Dermis lymphatic vessel endothelial cell (primary cell): Measurements from ENCODE around the gene SH3GL2. TPM values are rescaled to one million over a fixed set of nuclear protein-coding genes. Genes with fewer than 3 reads are reported as not detected.

Source experiments
- total RNA-seq: library from RNA; depleted of rRNA; stranded (reverse); fragments of >200 nt; gene quantifications from 2 replicates; pipeline ENCODE4 v1.2.1, GENCODE V29; 2014

SH3GL2 gene
- total RNA-seq, result 0.09 TPM in 1 of 2 replicates, not detected in the other

DNA sequence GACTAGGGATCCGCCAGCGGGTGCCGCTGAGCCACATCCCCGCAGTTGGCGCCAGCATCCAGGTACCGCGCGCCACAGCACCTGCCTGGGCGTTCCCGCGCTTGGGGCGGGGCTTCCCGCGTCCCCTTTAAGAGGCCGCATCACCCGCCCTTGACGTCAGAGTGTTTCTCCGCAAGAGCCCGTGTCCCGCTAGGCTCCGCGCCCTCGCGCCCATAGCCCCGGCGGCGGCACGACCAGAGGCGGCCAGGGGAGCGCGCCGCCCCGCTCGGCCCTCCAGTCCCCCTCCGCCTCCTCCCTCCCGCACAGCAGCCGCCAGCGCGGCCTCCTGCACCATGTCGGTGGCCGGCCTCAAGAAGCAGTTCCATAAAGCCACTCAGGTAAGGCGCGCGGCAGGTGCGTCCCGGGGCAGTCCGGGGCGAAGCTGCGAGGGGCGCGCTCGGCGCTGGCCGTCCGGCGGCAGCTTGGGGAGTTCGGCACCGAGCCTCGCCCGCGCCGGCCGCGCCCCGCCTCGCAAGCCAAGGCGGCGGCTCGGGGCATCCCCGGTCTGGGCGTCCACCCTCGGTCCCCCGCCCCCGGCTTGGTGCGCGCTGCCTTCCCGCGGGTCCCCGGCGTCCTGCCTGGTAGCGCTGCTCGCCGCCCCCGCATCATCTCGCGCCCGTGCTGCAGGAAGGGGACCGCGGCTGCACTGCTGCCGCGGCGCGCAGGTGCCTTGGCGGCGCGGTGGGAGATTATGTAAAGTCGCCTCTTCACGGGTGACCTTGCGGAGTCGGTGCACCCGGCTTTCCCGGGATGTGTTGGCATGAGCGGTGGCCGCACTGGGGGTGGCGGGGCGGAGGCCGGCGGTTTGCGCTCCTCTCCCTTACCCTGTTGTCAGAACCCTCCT, at the start of gene SH3GL2:
TSS of gene SH3GL2 (plus strand) at position 156 of the 883 bp plus-strand sequence.

